ENCODE results near the gene PTPRC. TPM values are rescaled to one million over a fixed set of nuclear protein-coding genes. Genes with fewer than 3 reads are reported as not detected.

Gene PTPRC
- total RNA-seq, 6 experiments from 2014 or later, result 5.1 to 55.7 (median 13.2) TPM

GRCh38 chr1:198699167-198700015 lies 60.6 kb downstream of the PTPRC start:
- ATAC-seq, result peak; percentile 97 to 99 (median 97)
- TF ChIP-seq POLR2A (IDR thresholded peaks at IDR 0.05) (no peak), CTCF (IDR thresholded peaks at IDR 0.05) (peak; percentile 41 to 84 (median 77))
- H3K4me3 ChIP-seq, result no peak overlapping the region

DNA sequence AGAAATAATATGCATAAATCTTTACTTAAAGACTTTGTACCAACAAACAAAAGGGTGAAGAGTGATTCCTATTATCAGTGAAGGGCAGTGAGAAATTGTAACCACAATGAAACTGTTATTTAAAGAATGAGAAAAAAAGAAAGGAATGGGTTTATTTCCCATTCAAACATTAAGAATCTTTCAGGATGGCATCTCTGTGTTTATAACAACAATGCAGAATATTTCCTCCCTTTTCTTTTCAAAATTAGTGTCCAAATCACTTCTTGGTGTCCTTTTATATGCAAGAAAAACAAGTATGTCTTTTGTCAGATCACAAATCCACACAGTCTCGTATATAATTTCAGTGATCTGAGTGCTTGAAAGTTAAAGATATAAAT lies 61.2 kb downstream of the PTPRC start:
- Histone ChIP-seq H3K4me1 (peaks cover 0 to 7% (median 0%) of the 10 kb centered on the region in 4 donors), H3K27ac (no peak overlapping the region), H3K27me3 (no peaks in the 10 kb centered on the region), H3K36me3 (no peaks in the 10 kb centered on the region), H3K9me3 (no peaks in the 10 kb centered on the region), H3K4me3 (no peak overlapping the region)
- intact Hi-C loops (cut with DNase I), result no loop called here
- no peak for DNase-seq
- WGBS (ENCODE audit: insufficient coverage, low coverage, low lambda C conversion rate, missing lambda C conversion rate), result 31% methylated on average over 1 of the region's 1 CpG
- ATAC-seq, result no peak
- TF ChIP-seq CTCF (IDR thresholded peaks at IDR 0.05), result no peak
- TF ChIP-seq POLR2A (IDR thresholded peaks at IDR 0.05), result no peak

More at GRCh38 chr1:198699167-198700015, 60.6 kb downstream of the PTPRC start:
- intact Hi-C loops (cut with DNase I), result no loop called here
- DNase-seq, result peak; percentile 63 to 70 (median 69)
- H3K27me3 ChIP-seq, result no peaks in the 10 kb centered on the region
- H3K27ac ChIP-seq, result no peak overlapping the region
- WGBS (ENCODE audit: insufficient coverage, low coverage, low lambda C conversion rate, missing lambda C conversion rate), result 9% methylated on average over 13 of the region's 13 CpGs
- no peaks in the 10 kb centered on the region for H3K36me3 ChIP-seq
- peaks cover 0 to 7% (median 0%) of the 10 kb centered on the region in 4 donors for H3K4me1 ChIP-seq
- H3K9me3 ChIP-seq, result no peaks in the 10 kb centered on the region

DNA sequence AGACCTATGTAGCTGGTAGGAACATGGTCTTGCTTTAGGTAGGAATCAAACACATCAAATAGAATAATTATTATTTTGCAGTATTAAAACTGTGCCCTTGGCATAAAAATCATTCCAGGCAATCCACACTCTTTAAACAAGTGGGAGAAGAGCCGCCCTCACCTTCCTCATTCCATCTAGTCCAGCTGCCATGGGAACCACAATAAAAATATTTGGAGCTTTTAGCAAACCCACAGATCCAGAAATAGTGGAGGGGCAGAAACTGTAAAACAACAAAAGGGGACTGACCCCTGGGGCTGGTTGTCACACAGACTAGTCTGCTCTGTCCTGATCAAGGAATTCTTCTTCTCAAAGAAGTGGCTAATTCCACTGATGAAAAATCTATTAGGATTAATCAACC lies 61.6 kb downstream of the PTPRC start:
- TF ChIP-seq POLR2A (IDR thresholded peaks at IDR 0.05) (no peak), CTCF (IDR thresholded peaks at IDR 0.05) (no peak)
- no peak for ATAC-seq
- Histone ChIP-seq H3K4me3 (no peak overlapping the region), H3K4me1 (peaks cover 0 to 7% (median 0%) of the 10 kb centered on the region in 4 donors), H3K27me3 (no peaks in the 10 kb centered on the region), H3K27ac (no peak overlapping the region), H3K36me3 (no peaks in the 10 kb centered on the region), H3K9me3 (no peaks in the 10 kb centered on the region)
- 74% methylated on average over 1 of the region's 1 CpG for WGBS (ENCODE audit: insufficient coverage, low coverage, low lambda C conversion rate, missing lambda C conversion rate)
- no peak for DNase-seq
- intact Hi-C loops (cut with DNase I), result no loop called here

- Histone ChIP-seq H3K9me3 (no peaks in the 10 kb centered on the region), H3K27me3 (no peaks in the 10 kb centered on the region), H3K36me3 (no peaks in the 10 kb centered on the region), H3K4me1 (peaks cover 0 to 7% (median 0%) of the 10 kb centered on the region in 4 donors), H3K27ac (no peak overlapping the region), H3K4me3 (no peak overlapping the region)
- intact Hi-C loops (cut with DNase I), result no loop called here
- ATAC-seq, result no peak
- DNase-seq, result no peak
- TF ChIP-seq CTCF (IDR thresholded peaks at IDR 0.05) (no peak), POLR2A (IDR thresholded peaks at IDR 0.05) (no peak)
- 60% methylated on average over 1 of the region's 1 CpG for WGBS (ENCODE audit: insufficient coverage, low coverage, low lambda C conversion rate, missing lambda C conversion rate)
These were observed 62.4 kb downstream of the PTPRC start for GRCh38 chr1:198701250-198701649.
